ENCODE data around the gene SMC5.

DNA sequence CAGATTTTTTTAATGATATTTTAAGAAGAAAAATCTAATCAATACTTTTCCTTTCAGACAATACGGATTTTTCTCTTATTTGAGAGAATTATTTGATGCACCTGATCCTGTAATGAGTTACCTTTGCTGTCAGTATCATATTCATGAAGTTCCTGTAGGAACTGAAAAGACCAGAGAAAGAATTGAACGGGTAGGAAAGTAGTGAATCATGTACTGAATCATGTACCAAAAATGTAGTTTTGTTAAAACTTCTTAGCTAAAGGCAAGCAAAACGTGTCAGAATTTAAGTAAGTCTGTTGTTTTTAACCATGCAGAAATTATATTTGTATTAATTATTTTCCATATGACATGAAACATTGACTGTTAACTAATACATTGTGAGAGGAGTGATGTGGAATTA lies 56.6 kb downstream of the SMC5 start:
- TF ChIP-seq TCF12 (IDR thresholded peaks at IDR 0.05; ENCODE audit: low read depth) (no peak), RAD21 (IDR thresholded peaks at IDR 0.05; ENCODE audit: low read depth) (no peak), CEBPB (IDR thresholded peaks at IDR 0.05) (no peak), YY1 (IDR thresholded peaks at IDR 0.05; ENCODE audit: low read depth) (no peak), EP300 (IDR thresholded peaks at IDR 0.05; ENCODE audit: borderline replicate concordance) (no peak)
- TF ChIP-seq, protein P1, sequence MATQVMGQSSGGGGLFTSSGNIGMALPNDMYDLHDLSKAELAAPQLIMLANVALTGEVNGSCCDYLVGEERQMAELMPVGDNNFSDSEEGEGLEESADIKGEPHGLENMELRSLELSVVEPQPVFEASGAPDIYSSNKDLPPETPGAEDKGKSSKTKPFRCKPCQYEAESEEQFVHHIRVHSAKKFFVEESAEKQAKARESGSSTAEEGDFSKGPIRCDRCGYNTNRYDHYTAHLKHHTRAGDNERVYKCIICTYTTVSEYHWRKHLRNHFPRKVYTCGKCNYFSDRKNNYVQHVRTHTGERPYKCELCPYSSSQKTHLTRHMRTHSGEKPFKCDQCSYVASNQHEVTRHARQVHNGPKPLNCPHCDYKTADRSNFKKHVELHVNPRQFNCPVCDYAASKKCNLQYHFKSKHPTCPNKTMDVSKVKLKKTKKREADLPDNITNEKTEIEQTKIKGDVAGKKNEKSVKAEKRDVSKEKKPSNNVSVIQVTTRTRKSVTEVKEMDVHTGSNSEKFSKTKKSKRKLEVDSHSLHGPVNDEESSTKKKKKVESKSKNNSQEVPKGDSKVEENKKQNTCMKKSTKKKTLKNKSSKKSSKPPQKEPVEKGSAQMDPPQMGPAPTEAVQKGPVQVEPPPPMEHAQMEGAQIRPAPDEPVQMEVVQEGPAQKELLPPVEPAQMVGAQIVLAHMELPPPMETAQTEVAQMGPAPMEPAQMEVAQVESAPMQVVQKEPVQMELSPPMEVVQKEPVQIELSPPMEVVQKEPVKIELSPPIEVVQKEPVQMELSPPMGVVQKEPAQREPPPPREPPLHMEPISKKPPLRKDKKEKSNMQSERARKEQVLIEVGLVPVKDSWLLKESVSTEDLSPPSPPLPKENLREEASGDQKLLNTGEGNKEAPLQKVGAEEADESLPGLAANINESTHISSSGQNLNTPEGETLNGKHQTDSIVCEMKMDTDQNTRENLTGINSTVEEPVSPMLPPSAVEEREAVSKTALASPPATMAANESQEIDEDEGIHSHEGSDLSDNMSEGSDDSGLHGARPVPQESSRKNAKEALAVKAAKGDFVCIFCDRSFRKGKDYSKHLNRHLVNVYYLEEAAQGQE (IDR thresholded peaks at IDR 0.05; ENCODE audit: low read depth) = no peak

All from Ishikawa (cell line).